OCI-M2 (cell line): ENCODE measurements around the gene FBXL2.

Experiments
- DNase-seq: peaks from one replicate; lab custom pipeline; 2025; ENCODE audit not compliant: unreplicated experiment; lab: John Stamatoyannopoulos, UW

FBXL2 gene

GRCh38 chr3:33277193-33277882 lies at the start of gene FBXL2:
Gene FBXL2 (plus strand): TSS chr3:33277442. CDS start chr3:33277513, 71 bp downstream.
- peak; percentile 18 for DNase-seq

- DNase-seq: peak; percentile 49
Observed at GRCh38 chr3:33229066-33229465, 48.2 kb upstream of the FBXL2 start.

GRCh38 chr3:33229947-33230346 lies 47.3 kb upstream of the FBXL2 start:
- no peak for DNase-seq

GRCh38 chr3:33231756-33232465 lies 45.3 kb upstream of the FBXL2 start:
- no peak for DNase-seq

- DNase-seq: no peak
Observed at GRCh38 chr3:33233884-33234283, 43.4 kb upstream of the FBXL2 start.

GRCh38 chr3:33236005-33236404 lies 41.2 kb upstream of the FBXL2 start:
- DNase-seq: no peak

GRCh38 chr3:33237439-33237838 lies 39.8 kb upstream of the FBXL2 start:
- DNase-seq: no peak

GRCh38 chr3:33238923-33239322 lies 38.3 kb upstream of the FBXL2 start:
- DNase-seq: no peak

GRCh38 chr3:33240261-33240660 lies 37.0 kb upstream of the FBXL2 start:
- DNase-seq: no peak

- no peak for DNase-seq
Observed at GRCh38 chr3:33246786-33247185, 30.5 kb upstream of the FBXL2 start.

- no peak for DNase-seq
Observed at GRCh38 chr3:33250712-33251111, 26.5 kb upstream of the FBXL2 start.

- no peak for DNase-seq
Observed at GRCh38 chr3:33256249-33256648, 21.0 kb upstream of the FBXL2 start.

GRCh38 chr3:33260104-33260503 lies 17.1 kb upstream of the FBXL2 start:
- no peak for DNase-seq

GRCh38 chr3:33269385-33269784 lies 7.9 kb upstream of the FBXL2 start:
- DNase-seq: no peak

- no peak for DNase-seq
Observed at GRCh38 chr3:33271324-33271723, 5.9 kb upstream of the FBXL2 start.

- DNase-seq: no peak
Observed at GRCh38 chr3:33273628-33274027, 3.6 kb upstream of the FBXL2 start.

- DNase-seq: no peak
Observed at GRCh38 chr3:33278163-33278562, 921 bp downstream of the FBXL2 start.

- DNase-seq: no peak
Observed at GRCh38 chr3:33287672-33288282, 10.5 kb downstream of the FBXL2 start.

GRCh38 chr3:33299395-33300081 lies 22.3 kb downstream of the FBXL2 start:
- no peak for DNase-seq

GRCh38 chr3:33312361-33312760 lies 35.1 kb downstream of the FBXL2 start:
- no peak for DNase-seq

- DNase-seq: no peak
Observed at GRCh38 chr3:33313331-33313730, 36.1 kb downstream of the FBXL2 start.

GRCh38 chr3:33314993-33315392 lies 37.8 kb downstream of the FBXL2 start:
- no peak for DNase-seq
